Activated CD4-positive, alpha-beta T cell treated with anti-CD3 and anti-CD28 coated beads, Interleukin-2, amount 50 U/mL, for 1 hour (primary cell): Measurements from ENCODE around the gene CCDC194.

Source experiments
- DNase-seq: peaks from one replicate; pipeline ENCODE4 v3.0.0-alpha.2; 2020

CCDC194 gene

GRCh38 chr19:17405250-17406045, 11.5 kb upstream of the CCDC194 start, which contains the start of gene BST2:
Gene BST2, minus strand, starts transcription at chr19:17405630. Its CDS starts 55 bp downstream, at chr19:17405575.
- no peak for DNase-seq

GRCh38 chr19:17404621-17405249, 10.7 kb upstream of the CCDC194 start:
- DNase-seq, result no peak

- no peak for DNase-seq
Measured at GRCh38 chr19:17404015-17404414, 10.0 kb upstream of the CCDC194 start.

GRCh38 chr19:17402982-17403855, 9.2 kb upstream of the CCDC194 start:
- peak; percentile 55 for DNase-seq

GRCh38 chr19:17401628-17402027, 7.6 kb upstream of the CCDC194 start:
- no peak for DNase-seq

GRCh38 chr19:17398902-17399527, 5.0 kb upstream of the CCDC194 start:
- DNase-seq, result no peak

- DNase-seq, result peak; percentile 60
Measured at GRCh38 chr19:17394891-17395415, 957 bp upstream of the CCDC194 start.

GRCh38 chr19:17393002-17393401, 994 bp downstream of the CCDC194 start:
- DNase-seq, result no peak

GRCh38 chr19:17391371-17392151, 2.4 kb downstream of the CCDC194 start:
- no peak for DNase-seq

- DNase-seq, result peak; percentile 89
Measured at GRCh38 chr19:17390665-17391370, 3.2 kb downstream of the CCDC194 start.

- no peak for DNase-seq
Measured at GRCh38 chr19:17389957-17390664, 3.9 kb downstream of the CCDC194 start.

GRCh38 chr19:17389288-17389687, 4.7 kb downstream of the CCDC194 start:
- DNase-seq, result no peak

GRCh38 chr19:17385878-17386611, 8.0 kb downstream of the CCDC194 start:
- DNase-seq, result peak; percentile 58

GRCh38 chr19:17380426-17381138, 13.4 kb downstream of the CCDC194 start:
- no peak for DNase-seq

- DNase-seq, result no peak
Measured at GRCh38 chr19:17379221-17379631, 14.8 kb downstream of the CCDC194 start.

- DNase-seq, result no peak
Measured at GRCh38 chr19:17378271-17378670, 15.7 kb downstream of the CCDC194 start.

- DNase-seq, result no peak
Measured at GRCh38 chr19:17376935-17377600, 16.9 kb downstream of the CCDC194 start, which contains the start of gene PLVAP. Gene PLVAP, minus strand, starts transcription at chr19:17377342. Its CDS starts 54 bp downstream, at chr19:17377288.

- DNase-seq, result no peak
Measured at GRCh38 chr19:17370026-17370587, 23.9 kb downstream of the CCDC194 start.
